Nephron progenitor cell (in vitro differentiated cells): ENCODE data around the gene HTR6.

ENCODE experiments used
- DNase-seq: peaks from one replicate; pipeline ENCODE4 v3.0.0; 2021
- H3K27ac Mint-ChIP-seq: 2 replicates; pipeline ENCODE4 v1.8.0; 2021; ENCODE audit warnings: mild to moderate bottlenecking, moderate library complexity, mixed read lengths
- H3K27me3 Mint-ChIP-seq: 2 replicates; pipeline ENCODE4 v1.8.0; 2021; ENCODE audit warnings: mild to moderate bottlenecking, low read depth, mixed read lengths; ENCODE audit not compliant: poor library complexity
- H3K36me3 Mint-ChIP-seq: 2 replicates; pipeline ENCODE4 v1.8.0; 2021; ENCODE audit warnings: low read depth, mixed read lengths
- H3K4me1 Mint-ChIP-seq: 2 replicates; pipeline ENCODE4 v1.8.0; 2021; ENCODE audit warnings: mixed read lengths
- H3K4me3 Mint-ChIP-seq: 2 replicates; pipeline ENCODE4 v1.8.0; 2021; ENCODE audit warnings: mild to moderate bottlenecking, moderate library complexity, mixed read lengths
- H3K9me3 Mint-ChIP-seq: 2 replicates; pipeline ENCODE4 v1.8.0; 2021; ENCODE audit warnings: mild to moderate bottlenecking, moderate library complexity, mixed read lengths
- CTCF ChIP-seq: fragments of 200-600 bp; sonication (generic); IDR thresholded peaks from 2 replicates; pipeline ENCODE4 v1.5.0; 2021; ENCODE audit warnings: antibody characterized with exemption

HTR6 gene

GRCh38 chr1:19619697-19620384 is 44.8 kb upstream of the HTR6 start:
- Mint-ChIP-seq H3K27ac (no peak overlapping the region), H3K9me3 (no peaks in the 10 kb centered on the region)

DNA sequence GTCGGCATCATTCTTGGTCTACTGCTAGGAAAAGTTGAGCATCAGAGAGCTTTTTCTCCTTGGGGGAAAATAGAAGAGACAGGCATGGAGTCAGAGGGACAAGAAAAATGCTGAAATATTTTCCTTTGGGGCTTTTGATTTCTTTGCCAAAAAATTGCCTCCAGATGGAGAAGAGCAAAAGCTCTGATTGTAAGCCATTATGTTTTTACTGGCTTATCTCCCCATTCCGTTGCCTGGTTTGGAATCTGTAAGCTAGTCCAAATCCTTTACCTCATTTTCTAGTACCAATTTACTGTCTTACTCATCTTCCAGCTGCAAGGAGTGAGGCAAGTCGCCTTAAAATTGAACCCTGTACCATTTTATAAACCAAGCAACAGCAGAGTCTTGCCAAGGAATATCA is 43.9 kb upstream of the HTR6 start:
- DNase-seq = no peak
- peaks cover 26% of the 10 kb centered on the region for H3K36me3 Mint-ChIP-seq
- H3K4me1 Mint-ChIP-seq = peaks cover 34% of the 10 kb centered on the region
- peak overlapping the region; percentile 21 for H3K27ac Mint-ChIP-seq
- H3K9me3 Mint-ChIP-seq = no peaks in the 10 kb centered on the region
- no peaks in the 10 kb centered on the region for H3K27me3 Mint-ChIP-seq
- no peak for TF ChIP-seq CTCF
- no peak overlapping the region for H3K4me3 Mint-ChIP-seq

More at GRCh38 chr1:19619697-19620384, 44.8 kb upstream of the HTR6 start:
- H3K4me3 Mint-ChIP-seq = no peak overlapping the region
- H3K27me3 Mint-ChIP-seq = no peaks in the 10 kb centered on the region
- peaks cover 26% of the 10 kb centered on the region for H3K36me3 Mint-ChIP-seq
- TF ChIP-seq CTCF = no peak
- no peak for DNase-seq
- H3K4me1 Mint-ChIP-seq = peaks cover 43% of the 10 kb centered on the region

DNA sequence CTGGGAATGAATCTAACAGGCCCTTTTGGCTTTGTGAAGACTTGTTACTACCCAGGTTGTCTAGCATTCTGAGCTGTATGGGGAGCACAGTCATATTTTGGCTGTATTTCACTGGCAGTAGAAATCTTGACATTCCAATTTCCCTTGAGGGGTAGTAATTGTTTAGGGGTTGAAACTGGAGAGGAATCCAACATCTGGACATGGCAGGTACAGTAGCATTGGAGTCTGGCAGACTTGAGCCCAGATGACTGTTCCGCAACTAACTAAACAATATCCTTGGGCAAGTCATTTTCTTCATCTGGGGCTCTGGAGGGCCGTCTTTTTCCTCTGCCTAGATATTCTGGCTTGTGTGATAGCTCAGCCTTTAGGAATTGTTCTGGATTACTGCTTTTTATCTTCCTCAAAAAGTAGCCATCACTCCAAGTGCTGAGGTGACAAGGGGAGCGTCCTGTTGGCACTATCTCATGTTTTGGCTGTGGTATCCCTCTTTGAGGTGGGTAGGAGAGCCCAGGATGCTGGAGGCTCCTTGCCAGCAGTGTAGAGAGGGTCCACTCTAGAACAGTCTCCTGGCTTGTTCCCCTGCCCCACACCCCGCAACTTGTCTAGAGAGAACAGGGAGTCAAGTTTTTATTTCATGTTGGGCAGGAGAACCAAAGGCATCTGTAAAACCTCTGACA is 43.3 kb upstream of the HTR6 start:
- DNase-seq = no peak
- H3K4me3 Mint-ChIP-seq = no peak overlapping the region
- H3K4me1 Mint-ChIP-seq = peaks cover 28% of the 10 kb centered on the region
- TF ChIP-seq CTCF = no peak
- peaks cover 31% of the 10 kb centered on the region for H3K36me3 Mint-ChIP-seq
- H3K27ac Mint-ChIP-seq = no peak overlapping the region
- no peaks in the 10 kb centered on the region for H3K9me3 Mint-ChIP-seq
- H3K27me3 Mint-ChIP-seq = no peaks in the 10 kb centered on the region

DNA sequence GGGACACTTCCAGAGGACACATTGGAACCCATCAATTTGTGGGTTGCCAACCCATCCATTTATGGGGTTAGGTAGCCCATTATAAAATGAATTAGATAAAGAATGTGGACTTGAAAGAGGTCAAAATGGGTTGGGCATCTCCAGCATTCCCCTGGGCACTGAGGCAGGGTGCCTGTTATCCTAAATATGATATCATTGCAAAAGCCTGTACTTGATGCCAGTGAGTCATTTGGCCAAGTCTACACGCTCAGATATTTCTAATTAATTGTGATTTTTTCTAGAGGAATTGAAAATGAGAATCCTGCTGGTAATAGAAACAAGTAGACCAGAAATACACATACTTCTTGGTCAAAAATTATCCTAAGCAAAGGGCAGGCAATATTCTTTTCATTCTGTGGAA is 42.5 kb upstream of the HTR6 start:
- no peak for DNase-seq
- Mint-ChIP-seq H3K9me3 (no peaks in the 10 kb centered on the region), H3K4me3 (no peak overlapping the region), H3K4me1 (peaks cover 20% of the 10 kb centered on the region), H3K27me3 (no peaks in the 10 kb centered on the region), H3K36me3 (peaks cover 38% of the 10 kb centered on the region), H3K27ac (peak overlapping the region; percentile 13)
- TF ChIP-seq CTCF = no peak

GRCh38 chr1:19623523-19623922 is 41.2 kb upstream of the HTR6 start:
- Mint-ChIP-seq H3K4me3 (no peak overlapping the region), H3K27me3 (no peaks in the 10 kb centered on the region), H3K27ac (no peak overlapping the region), H3K36me3 (peaks cover 47% of the 10 kb centered on the region), H3K9me3 (no peaks in the 10 kb centered on the region), H3K4me1 (peaks cover 15% of the 10 kb centered on the region)
- DNase-seq = no peak
- TF ChIP-seq CTCF = no peak
